ENCODE results near the gene DNASE1L1. TPM values are rescaled to one million over a fixed set of nuclear protein-coding genes. Genes with fewer than 3 reads are reported as not detected.
A peak's percentile ranks its signal among the peaks of the same experiment; 100 is the strongest.

DNASE1L1 gene
- total RNA-seq, 4 donors from 2014 or later = 33.4 to 47.3 (median 38.8) TPM

DNA sequence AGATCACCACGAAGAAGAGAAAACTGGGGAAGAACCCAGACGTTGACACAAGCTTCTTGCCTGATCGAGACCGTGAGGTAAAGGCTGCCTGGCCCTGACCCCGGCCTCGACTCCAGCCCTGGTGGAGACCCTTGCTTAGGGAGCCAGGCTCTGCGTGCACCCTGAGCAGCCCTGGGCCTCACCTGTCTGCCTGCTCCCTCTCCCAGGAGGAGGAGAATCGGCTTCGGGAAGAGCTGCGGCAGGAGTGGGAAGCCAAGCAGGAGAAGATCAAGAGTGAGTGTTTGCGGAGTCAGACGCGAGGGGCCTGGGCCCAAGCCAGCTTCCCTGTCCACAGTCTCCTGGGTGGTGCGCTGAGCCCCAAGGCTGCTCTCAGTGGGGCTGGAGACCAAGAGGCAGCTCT is 39.4 kb upstream of the DNASE1L1 start:
- no peak for ATAC-seq (ENCODE audit: low FRiP score)

DNA sequence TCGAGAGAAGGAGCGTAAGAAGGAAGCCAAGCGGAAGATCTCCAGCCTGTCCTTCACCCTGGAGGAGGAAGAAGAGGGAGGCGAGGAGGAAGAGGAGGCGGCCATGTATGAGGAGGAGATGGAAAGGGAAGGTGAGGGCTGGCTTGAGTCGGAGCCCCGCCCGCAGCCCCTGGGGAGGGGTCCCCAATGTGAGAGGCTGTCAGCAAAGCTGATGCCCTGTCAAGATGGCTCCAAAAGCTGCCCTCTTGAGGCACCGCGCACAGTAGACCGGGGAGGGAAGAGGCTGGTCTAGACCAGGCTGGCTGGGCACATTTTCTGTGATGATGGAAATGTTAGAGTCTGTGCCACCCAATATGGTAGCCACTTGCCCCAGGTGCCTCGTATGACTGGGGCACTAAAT is 37.4 kb upstream of the DNASE1L1 start:
- DNase-seq (ENCODE audit: low spot score) (no peak), ATAC-seq (ENCODE audit: low FRiP score) (no peak)
- TF ChIP-seq, protein P1, sequence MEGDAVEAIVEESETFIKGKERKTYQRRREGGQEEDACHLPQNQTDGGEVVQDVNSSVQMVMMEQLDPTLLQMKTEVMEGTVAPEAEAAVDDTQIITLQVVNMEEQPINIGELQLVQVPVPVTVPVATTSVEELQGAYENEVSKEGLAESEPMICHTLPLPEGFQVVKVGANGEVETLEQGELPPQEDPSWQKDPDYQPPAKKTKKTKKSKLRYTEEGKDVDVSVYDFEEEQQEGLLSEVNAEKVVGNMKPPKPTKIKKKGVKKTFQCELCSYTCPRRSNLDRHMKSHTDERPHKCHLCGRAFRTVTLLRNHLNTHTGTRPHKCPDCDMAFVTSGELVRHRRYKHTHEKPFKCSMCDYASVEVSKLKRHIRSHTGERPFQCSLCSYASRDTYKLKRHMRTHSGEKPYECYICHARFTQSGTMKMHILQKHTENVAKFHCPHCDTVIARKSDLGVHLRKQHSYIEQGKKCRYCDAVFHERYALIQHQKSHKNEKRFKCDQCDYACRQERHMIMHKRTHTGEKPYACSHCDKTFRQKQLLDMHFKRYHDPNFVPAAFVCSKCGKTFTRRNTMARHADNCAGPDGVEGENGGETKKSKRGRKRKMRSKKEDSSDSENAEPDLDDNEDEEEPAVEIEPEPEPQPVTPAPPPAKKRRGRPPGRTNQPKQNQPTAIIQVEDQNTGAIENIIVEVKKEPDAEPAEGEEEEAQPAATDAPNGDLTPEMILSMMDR (IDR thresholded peaks at IDR 0.05) = no peak

More for the DNA sequence above, 39.4 kb upstream of the DNASE1L1 start:
- TF ChIP-seq, protein P1 (IDR thresholded peaks at IDR 0.05) = no peak
- DNase-seq (ENCODE audit: low spot score) = no peak

DNA sequence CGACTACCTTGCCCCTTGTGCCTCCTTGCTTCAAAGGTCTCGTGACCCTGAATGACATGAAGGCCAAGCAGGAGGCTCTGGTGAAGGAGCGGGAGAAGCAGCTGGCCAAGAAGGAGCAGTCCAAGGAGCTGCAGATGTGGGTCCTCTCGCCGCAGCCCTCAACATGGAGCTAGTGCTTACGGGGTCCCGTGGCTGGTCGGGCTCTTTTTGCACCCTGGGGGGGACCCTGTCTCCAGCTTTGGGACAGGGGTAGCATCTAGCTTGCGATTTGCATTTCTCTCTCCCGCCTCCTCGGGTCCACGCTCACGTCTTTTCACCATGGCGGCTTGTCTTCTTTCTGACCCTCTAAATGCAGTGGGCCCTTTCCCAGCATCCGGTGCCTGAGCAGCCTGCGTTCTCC is 36.7 kb upstream of the DNASE1L1 start:
- TF ChIP-seq, protein P1 (IDR thresholded peaks at IDR 0.05) = no peak
- DNase-seq (ENCODE audit: low spot score) (no peak), ATAC-seq (ENCODE audit: low FRiP score) (no peak)

DNA sequence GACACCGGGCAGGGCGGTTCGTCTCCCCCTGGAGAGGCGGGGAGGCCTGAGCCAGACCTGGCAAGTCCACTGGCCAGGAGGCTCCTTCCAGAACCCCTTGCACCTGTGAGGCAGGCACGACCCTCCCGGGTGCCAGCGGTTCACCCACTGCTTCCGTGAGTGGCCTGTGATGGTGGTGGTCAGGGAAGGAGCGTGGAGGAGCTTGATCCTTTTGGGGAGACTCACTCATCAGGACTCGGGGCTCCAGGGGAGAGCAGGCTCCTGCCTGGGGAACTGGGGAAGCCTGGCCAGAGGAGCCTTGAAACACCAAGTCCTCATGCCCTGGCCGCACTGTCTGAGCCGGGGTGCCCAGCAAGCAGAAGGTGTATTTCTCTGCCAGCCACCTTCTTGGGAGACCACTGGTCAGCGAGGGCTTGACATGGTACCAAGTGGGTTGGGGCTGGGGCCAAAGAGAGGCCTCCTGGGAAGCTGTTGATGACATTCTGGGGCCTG is 35.7 kb upstream of the DNASE1L1 start:
- TF ChIP-seq, protein P1 (IDR thresholded peaks at IDR 0.05) = no peak
- no peak for ATAC-seq (ENCODE audit: low FRiP score)
- no peak for DNase-seq (ENCODE audit: low spot score)

DNA sequence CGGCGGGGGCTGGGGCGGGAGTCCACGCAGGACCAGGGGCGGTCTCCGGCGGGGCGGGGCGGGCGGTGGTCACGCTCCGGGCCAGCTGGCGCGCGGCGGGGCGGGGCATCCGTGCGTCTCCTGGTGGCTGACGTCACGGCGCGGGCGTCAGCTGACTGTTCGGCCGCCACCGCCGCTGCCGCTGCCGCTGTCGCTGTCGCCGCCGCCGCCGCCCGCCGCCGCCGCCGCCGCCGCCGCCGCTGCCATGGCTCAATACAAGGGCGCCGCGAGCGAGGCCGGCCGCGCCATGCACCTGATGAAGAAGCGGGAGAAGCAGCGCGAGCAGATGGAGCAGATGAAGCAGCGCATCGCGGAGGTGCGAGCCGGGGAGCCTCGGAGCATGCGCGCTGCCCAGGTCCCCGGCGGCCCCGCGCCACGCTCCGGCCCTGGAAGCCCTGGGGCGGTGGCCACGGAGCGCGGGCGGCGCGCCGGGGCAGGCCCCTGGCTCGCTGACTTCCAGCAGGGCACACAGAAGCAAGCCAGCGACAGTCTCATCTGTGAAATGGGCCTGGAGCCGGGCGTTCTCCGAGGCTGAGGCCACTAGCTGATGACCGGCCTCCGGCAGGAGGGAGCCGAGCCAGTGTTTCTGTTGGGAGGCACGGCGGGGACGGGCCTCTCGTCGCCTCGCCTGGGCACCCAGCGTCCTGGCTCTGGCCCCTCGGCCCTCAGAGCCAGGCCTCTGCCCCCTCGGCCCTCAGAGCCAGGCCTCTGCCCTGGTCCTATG is 35.1 kb upstream of the DNASE1L1 start, which contains the start of gene FAM50A:
FAM50A (plus strand) TSS at position 150 of the 763 bp plus-strand sequence; CDS start at position 245, 95 bp downstream.
- DNase-seq (ENCODE audit: low spot score) = no peak
- TF ChIP-seq, protein P1 (IDR thresholded peaks at IDR 0.05) = no peak

DNA sequence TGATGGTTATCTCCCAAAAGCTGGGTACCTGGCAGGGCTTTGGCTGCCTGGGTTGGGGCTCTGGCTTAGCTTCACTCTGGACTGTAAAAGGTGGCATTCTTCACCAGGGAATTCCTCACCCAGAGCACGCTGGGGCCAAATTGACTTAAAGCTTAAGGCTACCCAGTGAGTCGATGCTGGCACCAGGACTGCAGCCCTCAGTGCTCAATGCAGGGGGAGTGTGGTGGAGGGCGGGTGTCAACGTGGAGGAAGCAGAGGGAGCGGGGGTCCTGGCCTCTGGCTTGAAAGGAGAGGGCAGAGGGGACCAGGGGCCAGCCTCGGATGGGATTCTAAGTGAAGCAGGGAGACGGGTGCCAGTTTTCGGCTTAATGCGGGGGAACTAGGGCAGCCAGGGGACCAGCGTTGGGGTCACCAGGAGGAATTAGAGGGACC is 34.4 kb upstream of the DNASE1L1 start:
- no peak for DNase-seq (ENCODE audit: low spot score)
- no peak for ATAC-seq (ENCODE audit: low FRiP score)
- TF ChIP-seq, protein P1 (IDR thresholded peaks at IDR 0.05) = no peak

More for the DNA sequence above, 35.1 kb upstream of the DNASE1L1 start, which contains the start of gene FAM50A:
- peak; percentile 82 for ATAC-seq (ENCODE audit: low FRiP score)
